ENCODE data around the gene PDHA1.

PDHA1 gene

GRCh38 chrX:19388741-19389140 lies 45.0 kb downstream of the PDHA1 start:
- CTCF ChIA-PET: interaction anchor here (0.6 kb wide), 1 partner anchor 640 kb away, joined by 3 read pairs; no protein-coding TSS in a partner anchor
- Histone ChIP-seq H3K4me3 (ENCODE audit: low read depth, low read length) (no peak overlapping the region), H3K27ac (ENCODE audit: extremely low read depth, low read depth, low read length) (no peak overlapping the region), H3K4me1 (ENCODE audit: control insufficient read depth, insufficient read depth, low read length) (no peaks in the 10 kb centered on the region), H3K9me3 (ENCODE audit: control insufficient read depth, insufficient read depth, low read depth, low read length) (no peaks in the 10 kb centered on the region), H3K36me3 (ENCODE audit: control insufficient read depth in 2 of 2, insufficient read depth in 1 of 2, low read length in 2 of 2) (peaks cover 0 to 22% of the 10 kb centered on the region in 2 experiments; a peak in 2 of 3 replicates)
- POLR2A ChIA-PET: no interaction called here
- no peak for TF ChIP-seq ZNF324 (tag by site-specific recombination; IDR thresholded peaks at IDR 0.05)
- TF ChIP-seq ZBTB49 (tag by site-specific recombination; IDR thresholded peaks at IDR 0.05; ENCODE audit: low read depth): no peak
- TF ChIP-seq ZNF221 (tag by site-specific recombination; IDR thresholded peaks at IDR 0.05; ENCODE audit: borderline replicate concordance): no peak
- TF ChIP-seq ZNF138 (tag by site-specific recombination; IDR thresholded peaks at IDR 0.05; ENCODE audit: borderline replicate concordance): no peak
- TF ChIP-seq GLI2 (tag by site-specific recombination; IDR thresholded peaks at IDR 0.05; ENCODE audit: borderline replicate concordance, low read depth): no peak
- TF ChIP-seq ZNF670 (tag by site-specific recombination; IDR thresholded peaks at IDR 0.05; ENCODE audit: low read depth): no peak
- TF ChIP-seq ZFHX2 (tag by site-specific recombination; conservative IDR thresholded peaks at IDR 0.05): no peak
- TF ChIP-seq ZNF155 (tag by site-specific recombination; IDR thresholded peaks at IDR 0.05): no peak
- no peak for TF ChIP-seq ZNF18 (tag by site-specific recombination; IDR thresholded peaks at IDR 0.05)
- no peak for TF ChIP-seq ZFP3 (tag by site-specific recombination; IDR thresholded peaks at IDR 0.05; ENCODE audit: low read depth)
- no peak for TF ChIP-seq ZNF639 (tag by site-specific recombination; IDR thresholded peaks at IDR 0.05)
- no peak for TF ChIP-seq ZNF776 (tag by site-specific recombination; IDR thresholded peaks at IDR 0.05; ENCODE audit: borderline replicate concordance)
- no peak for TF ChIP-seq HOXC10 (CRISPR knock-in tag; IDR thresholded peaks at IDR 0.05)
- no peak for TF ChIP-seq YY1 (tag by site-specific recombination; IDR thresholded peaks at IDR 0.05)
- TF ChIP-seq ZNF830 (tag by site-specific recombination; IDR thresholded peaks at IDR 0.05; ENCODE audit: low read depth): no peak

GRCh38 chrX:19389227-19389845 lies 45.6 kb downstream of the PDHA1 start:
- Histone ChIP-seq H3K36me3 (ENCODE audit: control insufficient read depth in 2 of 2, insufficient read depth in 1 of 2, low read length in 2 of 2) (peaks cover 0 to 22% of the 10 kb centered on the region in 2 experiments; a peak in 2 of 3 replicates), H3K27ac (ENCODE audit: extremely low read depth, low read depth, low read length) (no peak overlapping the region), H3K4me1 (ENCODE audit: control insufficient read depth, insufficient read depth, low read length) (no peaks in the 10 kb centered on the region), H3K9me3 (ENCODE audit: control insufficient read depth, insufficient read depth, low read depth, low read length) (no peaks in the 10 kb centered on the region), H3K4me3 (ENCODE audit: low read depth, low read length) (no peak overlapping the region)
- TF ChIP-seq SP2 (tag by site-specific recombination; IDR thresholded peaks at IDR 0.05): no peak
- no peak for TF ChIP-seq SP3 (tag by site-specific recombination; IDR thresholded peaks at IDR 0.05)
- TF ChIP-seq ZNF514 (tag by site-specific recombination; IDR thresholded peaks at IDR 0.05): no peak
- TF ChIP-seq IKZF3 (tag by site-specific recombination; IDR thresholded peaks at IDR 0.05): no peak
- no peak for TF ChIP-seq ZNF335 (tag by site-specific recombination; conservative IDR thresholded peaks at IDR 0.05)
- TF ChIP-seq ZBTB7A (tag by site-specific recombination; IDR thresholded peaks at IDR 0.05; ENCODE audit: low read depth): no peak
- TF ChIP-seq ZNF214 (tag by site-specific recombination; IDR thresholded peaks at IDR 0.05; ENCODE audit: borderline replicate concordance): no peak
- TF ChIP-seq TCF7L2 (IDR thresholded peaks at IDR 0.05; ENCODE audit: borderline replicate concordance, low read depth, low read length): no peak
- TF ChIP-seq ZNF10 (tag by site-specific recombination; IDR thresholded peaks at IDR 0.05): no peak
- ChIA-PET CTCF (interaction anchor here (0.6 to 1.6 kb wide), 4 partner anchors 13 to 640 kb away, joined by 3 to 6 read pairs (median 3); no protein-coding TSS in a partner anchor), POLR2A (no interaction called here)

Data from HEK293 (cell line).